Fibroblast of lung (primary cell): ENCODE data around the gene ANGPTL2. TPM values are rescaled to one million over a fixed set of nuclear protein-coding genes. Genes with fewer than 3 reads are reported as not detected.

Experiments
- DNase-seq, 2 donors: peaks; one replicate each; pipeline versions ENCODE4 v3.0.0 to v3.0.0-alpha.2; 2010; ENCODE audit warnings: low read depth in 2 of 2
- H2AFZ ChIP-seq: 2 replicates; pipeline ENCODE4 v1.5.1; 2012; ENCODE audit warnings: low read length, control low read depth, inconsistent platforms
- H3K27ac ChIP-seq: 2 replicates; pipeline ENCODE4 v1.5.1; 2011; ENCODE audit warnings: low read length, control low read depth; ENCODE audit not compliant: insufficient read depth
- H3K27me3 ChIP-seq: 2 replicates; pipeline ENCODE4 v1.5.1; 2011; ENCODE audit warnings: mild to moderate bottlenecking, low read length; ENCODE audit not compliant: control insufficient read depth, insufficient read depth
- H3K36me3 ChIP-seq: 2 replicates; pipeline ENCODE4 v1.5.1; 2011; ENCODE audit warnings: low read length; ENCODE audit not compliant: control insufficient read depth, insufficient read depth
- H3K4me1 ChIP-seq: 2 replicates; pipeline ENCODE4 v1.5.1; 2011; ENCODE audit warnings: low read length; ENCODE audit not compliant: control insufficient read depth, insufficient read depth; ENCODE audit errors: extremely low read depth
- H3K4me2 ChIP-seq: 2 replicates; pipeline ENCODE4 v1.5.1; 2011; ENCODE audit warnings: low read length, control low read depth; ENCODE audit not compliant: insufficient read depth; ENCODE audit errors: extremely low read depth
- H3K4me3 ChIP-seq, 4 experiments: fragments of 200-600 bp in 1 of 4; sonication (generic) in 1 of 4; replicated peaks in 1 of 4; 2 replicates each; pipeline ENCODE4 v1.5.1; 2011 to 2016; ENCODE audit warnings: low read length in 4 of 4, low read depth in 3 of 4, mild to moderate bottlenecking in 3 of 4, control low read depth in 2 of 4, inconsistent platforms in 1 of 4, mixed read lengths in 1 of 4; ENCODE audit not compliant: insufficient read depth in 1 of 4; ENCODE audit errors: control extremely low read depth in 1 of 4
- H3K79me2 ChIP-seq: 2 replicates; pipeline ENCODE4 v1.5.1; 2012; ENCODE audit warnings: mild to moderate bottlenecking, low read length, inconsistent platforms; ENCODE audit not compliant: control insufficient read depth, insufficient read depth
- H3K9ac ChIP-seq: 2 replicates; pipeline ENCODE4 v1.5.1; 2011; ENCODE audit warnings: mild to moderate bottlenecking, low read length, control low read depth; ENCODE audit not compliant: insufficient read depth
- H3K9me3 ChIP-seq: 2 replicates; pipeline ENCODE4 v1.5.1; 2012; ENCODE audit warnings: low read depth, low read length; ENCODE audit not compliant: control insufficient read depth, insufficient read depth
- H4K20me1 ChIP-seq: 2 replicates; pipeline ENCODE4 v1.5.1; 2011; ENCODE audit warnings: low read length; ENCODE audit not compliant: control insufficient read depth, insufficient read depth; ENCODE audit errors: extremely low read depth
- EZH2 ChIP-seq: IDR thresholded peaks from 2 replicates; pipeline ENCODE4 v1.5.1; 2012; ENCODE audit warnings: low read length, control low read depth, mild to moderate bottlenecking; ENCODE audit errors: missing control alignments
- polyA plus RNA-seq, 2 donors: library from polyadenylated mRNA; depleted of rRNA in 1 of 2; stranded (reverse) in 1 of 2; unstranded in 1 of 2; fragments of >200 nt; gene quantifications; 2 replicates each; pipeline ENCODE4 v1.2.1, GENCODE V29; 2011 to 2012; ENCODE audit warnings: missing spikeins in 1 of 2
- total RNA-seq: library from RNA; depleted of rRNA; stranded (reverse); fragments of >200 nt; gene quantifications from 2 replicates; pipeline ENCODE4 v1.2.1, GENCODE V29; 2014
- TF ChIP-seq, protein P1 (sequence below), 2 donors: IDR thresholded peaks in 1 of 2; conservative IDR thresholded peaks in 1 of 2; 1 replicate in 1 of 2; 2 replicates in 1 of 2; pipeline ENCODE4 v1.5.1; 2011 to 2012; ENCODE audit warnings: low read length in 2 of 2, control low read depth in 1 of 2, inconsistent platforms in 1 of 2, low read depth in 1 of 2, mild to moderate bottlenecking in 1 of 2

ANGPTL2 gene
- total and polyA plus RNA-seq, 2 donors (not counting 1 experiment from before 2014, with no cell fraction given): 128 to 163 TPM

DNA sequence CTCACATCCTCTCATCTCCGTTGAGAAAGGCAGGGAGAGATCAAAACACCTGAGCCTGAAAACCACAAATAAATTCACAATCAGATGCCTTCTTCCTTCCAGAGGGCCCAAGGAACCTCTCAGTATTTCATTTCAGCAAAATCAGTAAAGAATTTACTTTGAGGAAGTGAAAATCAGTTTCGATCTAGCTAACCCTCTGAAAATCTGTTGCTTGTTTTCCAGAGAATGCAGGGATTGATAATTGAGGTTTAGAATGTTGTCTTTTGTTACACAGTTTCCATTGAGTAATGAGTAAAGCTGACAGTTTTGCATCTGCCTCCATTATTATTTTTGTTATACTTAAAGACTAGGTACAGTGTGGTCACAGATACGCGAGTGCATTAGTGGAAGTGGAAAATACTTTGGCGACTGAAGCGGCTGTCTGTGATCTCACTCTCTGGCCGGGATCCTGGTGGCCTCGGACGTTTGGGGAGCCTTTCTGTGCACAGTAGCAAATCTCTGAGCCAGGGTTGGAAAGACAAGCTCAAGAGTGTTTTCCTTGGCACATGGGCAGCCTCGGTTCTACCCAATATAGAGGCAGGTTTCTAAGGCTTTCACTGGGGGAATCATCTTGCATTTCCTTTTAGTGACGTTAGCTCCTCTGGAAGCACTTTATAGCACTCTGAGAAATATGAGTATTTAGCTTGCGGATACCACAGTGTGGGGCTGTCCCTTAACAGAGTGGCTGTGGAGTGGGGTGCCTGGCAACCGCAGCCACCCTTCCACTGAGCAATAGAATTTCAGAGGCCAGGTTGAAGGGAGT lies 32.2 kb upstream of the ANGPTL2 start:
- DNase-seq: peak; percentile 75 to 96
- Histone ChIP-seq H3K4me1 (peaks cover 8% of the 10 kb centered on the region), H3K4me2 (peak overlapping the region; percentile 62), H3K4me3 (peak overlapping the region in 1 of 4 experiments; percentile 6), H2AFZ (no peak overlapping the region), H3K27ac (peak overlapping the region; percentile 32), H3K36me3 (no peaks in the 10 kb centered on the region), H4K20me1 (no peaks in the 10 kb centered on the region), H3K9ac (no peak overlapping the region), H3K27me3 (peaks cover 2% of the 10 kb centered on the region), H3K9me3 (no peaks in the 10 kb centered on the region), H3K79me2 (no peaks in the 10 kb centered on the region)
- TF ChIP-seq, protein P1, sequence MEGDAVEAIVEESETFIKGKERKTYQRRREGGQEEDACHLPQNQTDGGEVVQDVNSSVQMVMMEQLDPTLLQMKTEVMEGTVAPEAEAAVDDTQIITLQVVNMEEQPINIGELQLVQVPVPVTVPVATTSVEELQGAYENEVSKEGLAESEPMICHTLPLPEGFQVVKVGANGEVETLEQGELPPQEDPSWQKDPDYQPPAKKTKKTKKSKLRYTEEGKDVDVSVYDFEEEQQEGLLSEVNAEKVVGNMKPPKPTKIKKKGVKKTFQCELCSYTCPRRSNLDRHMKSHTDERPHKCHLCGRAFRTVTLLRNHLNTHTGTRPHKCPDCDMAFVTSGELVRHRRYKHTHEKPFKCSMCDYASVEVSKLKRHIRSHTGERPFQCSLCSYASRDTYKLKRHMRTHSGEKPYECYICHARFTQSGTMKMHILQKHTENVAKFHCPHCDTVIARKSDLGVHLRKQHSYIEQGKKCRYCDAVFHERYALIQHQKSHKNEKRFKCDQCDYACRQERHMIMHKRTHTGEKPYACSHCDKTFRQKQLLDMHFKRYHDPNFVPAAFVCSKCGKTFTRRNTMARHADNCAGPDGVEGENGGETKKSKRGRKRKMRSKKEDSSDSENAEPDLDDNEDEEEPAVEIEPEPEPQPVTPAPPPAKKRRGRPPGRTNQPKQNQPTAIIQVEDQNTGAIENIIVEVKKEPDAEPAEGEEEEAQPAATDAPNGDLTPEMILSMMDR (conservative IDR thresholded peaks at IDR 0.05 in 1 of 2, IDR thresholded peaks at IDR 0.05 in 1 of 2; ENCODE audit: low read depth in 1 of 2, low read length in 2 of 2): no peak
- no peak for TF ChIP-seq EZH2

GRCh38 chr9:127154003-127154389 lies 31.6 kb upstream of the ANGPTL2 start:
- TF ChIP-seq, protein P1 (conservative IDR thresholded peaks at IDR 0.05 in 1 of 2, IDR thresholded peaks at IDR 0.05 in 1 of 2; ENCODE audit: low read depth in 1 of 2, low read length in 2 of 2): no peak
- no peak for TF ChIP-seq EZH2
- Histone ChIP-seq H3K79me2 (no peaks in the 10 kb centered on the region), H3K27ac (no peak overlapping the region), H3K4me1 (peaks cover 2% of the 10 kb centered on the region), H2AFZ (no peak overlapping the region), H3K9ac (no peak overlapping the region), H3K9me3 (no peaks in the 10 kb centered on the region), H4K20me1 (no peaks in the 10 kb centered on the region), H3K27me3 (peaks cover 2% of the 10 kb centered on the region), H3K4me3 (no peak overlapping the region), H3K4me2 (no peak overlapping the region), H3K36me3 (no peaks in the 10 kb centered on the region)
- no peak for DNase-seq

GRCh38 chr9:127153501-127153900 lies 31.1 kb upstream of the ANGPTL2 start:
- Histone ChIP-seq H3K36me3 (no peaks in the 10 kb centered on the region), H3K4me1 (no peaks in the 10 kb centered on the region), H3K79me2 (no peaks in the 10 kb centered on the region), H3K4me2 (no peak overlapping the region), H2AFZ (no peak overlapping the region), H3K9ac (no peak overlapping the region), H4K20me1 (no peaks in the 10 kb centered on the region), H3K27ac (no peak overlapping the region), H3K4me3 (no peak overlapping the region), H3K27me3 (peaks cover 2% of the 10 kb centered on the region), H3K9me3 (no peaks in the 10 kb centered on the region)
- DNase-seq: no peak
- no peak for TF ChIP-seq EZH2
- TF ChIP-seq, protein P1 (conservative IDR thresholded peaks at IDR 0.05 in 1 of 2, IDR thresholded peaks at IDR 0.05 in 1 of 2; ENCODE audit: low read depth in 1 of 2, low read length in 2 of 2): no peak
